Body of pancreas (tissue), 4 donors: ENCODE measurements around the gene DYNLT2. TPM values are rescaled to one million over a fixed set of nuclear protein-coding genes. Genes with fewer than 3 reads are reported as not detected.

Experiments used
- ATAC-seq: fragments of 150-250 bp; one replicate; pipeline ENCODE4 v1.9.1; 2016
- DNase-seq, 4 donors: peaks; one replicate each; pipeline ENCODE4 v3.0.0-alpha.2; 2019
- H3K27ac ChIP-seq, 4 donors: fragments of 200-600 bp; sonication (generic); 1 replicate in 3 of 4; 2 replicates in 1 of 4; pipeline versions ENCODE4 v1.5.1 to v1.6.1; 2016 to 2019; ENCODE audit warnings: mild to moderate bottlenecking in 1 of 4, mixed read lengths in 1 of 4, moderate library complexity in 1 of 4
- H3K27me3 ChIP-seq, 2 donors: fragments of 200-600 bp; sonication (generic); one replicate each; pipeline ENCODE4 v1.6.0; 2016; ENCODE audit warnings: mild to moderate bottlenecking in 1 of 2
- H3K36me3 ChIP-seq, 2 donors: fragments of 200-600 bp; sonication (generic); replicated peaks in 1 of 2; 2 replicates each; pipeline ENCODE4 v1.5.1; 2016; ENCODE audit warnings: low read depth in 2 of 2; ENCODE audit not compliant: insufficient read depth in 1 of 2
- H3K4me1 ChIP-seq: fragments of 200-600 bp; sonication (generic); one replicate; pipeline ENCODE4 v1.6.0; 2016
- H3K4me3 ChIP-seq, 2 donors: fragments of 200-600 bp; sonication (generic); 1 replicate in 1 of 2; 2 replicates in 1 of 2; pipeline ENCODE4 v1.5.1; 2016 to 2019
- H3K9me3 ChIP-seq, 3 donors: fragments of 200-600 bp; sonication (generic); 1 replicate in 2 of 3; 2 replicates in 1 of 3; pipeline ENCODE4 v1.5.1; 2016
- CTCF ChIP-seq, 7 experiments: fragments of 450-650 bp in 4 of 7; fragments of 200-600 bp in 3 of 7; sonication (generic) in 3 of 7; IDR thresholded peaks; one replicate each; pipeline ENCODE4 v1.5.1; 2016 to 2019; ENCODE audit warnings: antibody characterized with exemption in 7 of 7
- POLR2A ChIP-seq, 3 donors: fragments of 450-650 bp; IDR thresholded peaks; one replicate each; pipeline ENCODE4 v1.6.1; 2016; ENCODE audit warnings: antibody characterized with exemption in 3 of 3, mild to moderate bottlenecking in 2 of 3
- WGBS, 2 donors: methylation state at CpG; one replicate each; pipeline ENCODE4 v1.1.5; 2017; 5-methylcytosine and 5-hydroxymethylcytosine counted together
- intact Hi-C: fragments of 100-400 bp; cut with DNase I; formaldehyde crosslinking; loops from one replicate; pipeline ENCODE4 v1.15.1; 2023
- total RNA-seq, 2 donors: library from RNA; depleted of rRNA; stranded (reverse); fragments of >200 nt; gene quantifications; one replicate each; pipeline ENCODE4 v1.1.0, GENCODE V29; 2016

DYNLT2 gene
- total RNA-seq, 2 donors from 2014 or later = 1.3 to 3.6 TPM

DNA sequence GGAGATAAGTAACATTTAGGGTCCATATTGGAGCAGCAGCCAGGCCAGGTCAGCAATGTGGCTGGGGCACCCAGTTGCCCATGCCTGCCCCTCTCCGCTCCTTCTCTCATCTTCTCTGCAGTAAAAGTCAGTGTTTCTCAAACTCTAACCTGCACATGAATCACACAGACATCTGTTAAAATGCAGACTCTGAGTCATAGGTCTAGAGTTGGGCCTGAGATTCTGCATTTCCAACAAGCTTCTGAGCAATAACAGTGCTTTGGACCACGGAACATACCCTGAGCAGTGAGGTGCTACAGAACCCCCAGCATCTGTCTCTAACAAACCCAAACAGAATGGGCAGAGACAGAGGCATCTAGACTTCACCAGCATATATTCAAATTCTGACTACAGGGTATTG, 37.2 kb downstream of the DYNLT2 start:
- peaks cover 2% of the 10 kb centered on the region for H3K4me1 ChIP-seq
- 89 to 95% methylated on average over 2 of the region's 2 CpGs for WGBS, 2 donors
- ATAC-seq (no peak), DNase-seq (no peak)
- no peak for TF ChIP-seq POLR2A (IDR thresholded peaks at IDR 0.05)
- no peak for TF ChIP-seq CTCF (IDR thresholded peaks at IDR 0.05)
- no peaks in the 10 kb centered on the region for H3K27me3 ChIP-seq
- no peak overlapping the region for H3K27ac ChIP-seq
- H3K36me3 ChIP-seq = peaks cover 0 to 20% of the 10 kb centered on the region in 2 donors
- no peaks in the 10 kb centered on the region for H3K9me3 ChIP-seq
- H3K4me3 ChIP-seq = no peak overlapping the region
- intact Hi-C loops = no loop called here

DNA sequence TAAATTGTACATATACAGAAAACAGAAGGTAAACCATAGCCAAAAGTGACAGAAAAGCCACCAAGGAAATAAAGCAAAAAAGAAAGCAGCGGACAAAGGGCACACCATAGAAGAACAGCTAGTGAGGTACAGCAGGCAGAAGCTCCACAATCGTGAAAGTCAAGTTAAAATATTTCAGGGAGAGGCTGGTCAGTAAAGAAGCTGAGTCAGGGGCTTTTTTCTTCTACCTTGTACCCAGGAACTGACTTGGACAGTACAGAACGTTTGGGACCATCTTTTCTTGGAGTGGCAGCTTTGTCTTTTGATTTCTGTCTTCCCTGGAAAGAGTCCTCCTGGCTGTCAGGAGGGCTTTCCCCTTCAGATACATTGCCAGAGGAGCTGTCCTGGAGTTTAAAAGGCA, 41.4 kb downstream of the DYNLT2 start:
- peaks cover 7% of the 10 kb centered on the region for H3K4me1 ChIP-seq
- no peak overlapping the region for H3K4me3 ChIP-seq
- TF ChIP-seq CTCF (IDR thresholded peaks at IDR 0.05) = no peak
- no peak for TF ChIP-seq POLR2A (IDR thresholded peaks at IDR 0.05)
- intact Hi-C loops = no loop called here
- H3K27ac ChIP-seq = no peak overlapping the region
- no peaks in the 10 kb centered on the region for H3K27me3 ChIP-seq
- no peak for DNase-seq
- ATAC-seq = no peak
- peaks cover 0 to 15% of the 10 kb centered on the region in 2 donors for H3K36me3 ChIP-seq
- WGBS, 2 donors = 74 to 76% methylated on average over 3 of the region's 3 CpGs
- H3K9me3 ChIP-seq = no peaks in the 10 kb centered on the region

DNA sequence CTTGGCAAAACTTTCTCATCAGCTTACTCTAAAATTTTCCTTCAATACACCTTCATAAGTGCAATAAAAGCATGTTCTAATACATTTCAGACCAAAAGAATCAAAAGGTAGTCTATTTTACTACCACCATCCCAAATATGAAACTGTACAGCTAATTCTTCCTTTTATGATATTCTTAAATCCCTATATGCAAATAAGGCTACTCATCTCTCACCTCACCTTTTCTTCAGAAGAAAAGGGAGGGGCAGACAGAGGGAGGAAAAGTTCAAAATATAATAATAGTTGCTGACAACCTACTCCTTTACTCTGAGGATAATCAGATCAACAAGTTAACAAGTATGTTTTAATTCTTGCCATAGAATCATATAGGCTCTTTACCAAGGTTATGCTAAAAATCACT, 42.1 kb downstream of the DYNLT2 start:
- TF ChIP-seq CTCF (IDR thresholded peaks at IDR 0.05) = no peak
- TF ChIP-seq POLR2A (IDR thresholded peaks at IDR 0.05) = no peak
- peaks cover 0 to 9% of the 10 kb centered on the region in 2 donors for H3K36me3 ChIP-seq

DNA sequence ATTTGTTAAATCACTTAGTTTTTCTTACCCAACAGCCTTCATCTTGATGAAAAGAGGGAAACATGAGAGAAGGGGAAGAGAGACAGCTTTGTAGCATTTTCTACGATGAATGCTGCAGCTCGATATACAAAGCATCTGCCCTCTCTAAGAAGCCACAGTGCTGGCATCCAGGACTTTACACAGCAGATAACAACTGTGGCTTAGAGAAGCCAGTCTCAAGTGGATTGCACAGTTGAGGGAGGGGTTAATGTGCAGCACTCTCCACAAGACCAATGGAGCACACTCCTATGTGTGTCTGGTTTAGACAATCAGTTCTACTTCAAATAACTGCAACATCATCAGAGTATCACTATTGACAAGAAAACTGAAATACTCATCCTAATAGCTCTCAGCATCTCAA, 43.6 kb downstream of the DYNLT2 start:
- Histone ChIP-seq H3K27ac (no peak overlapping the region), H3K27me3 (no peaks in the 10 kb centered on the region), H3K36me3 (peaks cover 0 to 8% of the 10 kb centered on the region in 2 donors), H3K4me3 (no peak overlapping the region), H3K9me3 (no peaks in the 10 kb centered on the region), H3K4me1 (peaks cover 27% of the 10 kb centered on the region)
- DNase-seq (no peak), ATAC-seq (no peak)
- intact Hi-C loops = no loop called here
- WGBS, 2 donors = 97 to 98% methylated on average over 2 of the region's 2 CpGs
- TF ChIP-seq POLR2A (IDR thresholded peaks at IDR 0.05) = no peak
- TF ChIP-seq CTCF (IDR thresholded peaks at IDR 0.05) = no peak

More for the DNA sequence above, 42.1 kb downstream of the DYNLT2 start:
- H3K4me3 ChIP-seq = no peak overlapping the region
- intact Hi-C loops = no loop called here
- H3K4me1 ChIP-seq = peaks cover 12% of the 10 kb centered on the region
- H3K27ac ChIP-seq = no peak overlapping the region
- DNase-seq (no peak), ATAC-seq (no peak)
- H3K27me3 ChIP-seq = no peaks in the 10 kb centered on the region
- H3K9me3 ChIP-seq = no peaks in the 10 kb centered on the region

GRCh38 chr6:169702840-169703246, 48.5 kb downstream of the DYNLT2 start:
- DNase-seq (no peak), ATAC-seq (no peak)
- H3K4me3 ChIP-seq = peak overlapping the region; percentile 72 to 79
- 2 to 3% methylated on average over 21 to 22 of the region's 22 CpGs for WGBS, 2 donors
- no peaks in the 10 kb centered on the region for H3K9me3 ChIP-seq
- no peak for TF ChIP-seq POLR2A (IDR thresholded peaks at IDR 0.05)
- no peak for TF ChIP-seq CTCF (IDR thresholded peaks at IDR 0.05)
- H3K36me3 ChIP-seq = no peaks in the 10 kb centered on the region
- H3K27ac ChIP-seq = peak overlapping the region; percentile 83 to 97 (median 94)
- intact Hi-C loops = no loop called here
- peaks cover 31% of the 10 kb centered on the region for H3K4me1 ChIP-seq
- no peaks in the 10 kb centered on the region for H3K27me3 ChIP-seq
